Endothelial cell of umbilical vein (primary cell): Measurements from ENCODE around the gene XIRP1. TPM values are rescaled to one million over a fixed set of nuclear protein-coding genes. Genes with fewer than 3 reads are reported as not detected.

Experiments
- BruUV-seq: library from RNA; stranded (reverse); fragments of 400-500 nt; replicated peaks from 2 replicates; lab custom pipeline; 2021; lab: Mats Ljungman, UMichigan
- CTCF ChIA-PET: fragments of 300-600, 350-600 bp; sonication (Branson Sonifier 250); formaldehyde crosslinking; loops from one replicate; lab custom pipeline; 2021; ENCODE audit warnings: antibody characterized with exemption, inconsistent platforms; lab: Charles Lee
- POLR2A ChIA-PET: fragments of 300-600, 350-600 bp; sonication (Branson Sonifier 250); formaldehyde crosslinking; loops from one replicate; lab custom pipeline; 2021; ENCODE audit warnings: antibody characterized with exemption, inconsistent platforms; lab: Charles Lee
- DNase-seq: peaks from one replicate; pipeline ENCODE4 v3.0.0-alpha.2; 2011; ENCODE audit warnings: low read depth, low spot score
- FAIRE-seq: peaks from 2 replicates; lab custom pipeline; 2011; peaks lifted over from hg19 to GRCh38; lab: Jason Lieb, UNC
- H2AFZ ChIP-seq: 2 replicates; pipeline ENCODE4 v1.6.0; 2012; ENCODE audit warnings: low read depth, low read length, control low read depth, inconsistent platforms
- H3K27ac ChIP-seq: 2 replicates; pipeline ENCODE4 v1.5.1; 2011; ENCODE audit warnings: low read depth, mild to moderate bottlenecking, control low read depth, low read length, moderate library complexity; ENCODE audit not compliant: insufficient read depth
- H3K27me3 ChIP-seq, 2 experiments: 2 replicates each; pipeline versions ENCODE4 v1.6.0 to v1.6.1; 2011; ENCODE audit warnings: low read length in 2 of 2, mixed read lengths in 1 of 2; ENCODE audit not compliant: control insufficient read depth in 2 of 2, insufficient read depth in 2 of 2
- H3K36me3 ChIP-seq, 2 experiments: 2 replicates in 1 of 2; 3 replicates in 1 of 2; pipeline ENCODE4 v1.5.1; 2011; ENCODE audit warnings: low read length in 2 of 2, mild to moderate bottlenecking in 1 of 2, moderate library complexity in 1 of 2; ENCODE audit not compliant: control insufficient read depth in 2 of 2, insufficient read depth in 2 of 2; ENCODE audit errors: extremely low read depth in 1 of 2
- H3K4me1 ChIP-seq: 3 replicates; pipeline ENCODE4 v1.5.1; 2011; ENCODE audit warnings: mild to moderate bottlenecking, low read length; ENCODE audit not compliant: control insufficient read depth, insufficient read depth; ENCODE audit errors: extremely low read depth
- H3K4me2 ChIP-seq: 2 replicates; pipeline ENCODE4 v1.6.1; 2011; ENCODE audit warnings: low read length, control low read depth, mixed read lengths; ENCODE audit not compliant: insufficient read depth
- H3K4me3 ChIP-seq, 3 experiments: fragments of 200-600 bp in 1 of 3; sonication (generic), shearing (Covaris generic) in 1 of 3; replicated peaks in 1 of 3; 2 replicates each; pipeline ENCODE4 v1.5.1; 2011 to 2016; ENCODE audit warnings: control low read depth in 3 of 3, low read length in 3 of 3, mild to moderate bottlenecking in 2 of 3, inconsistent platforms in 1 of 3, low read depth in 1 of 3, moderate library complexity in 1 of 3; ENCODE audit not compliant: insufficient read depth in 1 of 3
- H3K79me2 ChIP-seq: 2 replicates; pipeline ENCODE4 v1.6.0; 2012; ENCODE audit warnings: low read length, inconsistent platforms; ENCODE audit not compliant: control insufficient read depth, insufficient read depth
- H3K9ac ChIP-seq: replicated peaks from 2 replicates; pipeline ENCODE3; 2011; ENCODE audit warnings: low read length, control low read depth; ENCODE audit not compliant: insufficient read depth; ENCODE audit errors: extremely low read depth
- H3K9me1 ChIP-seq: replicated peaks from 3 replicates; pipeline ENCODE4 v1.6.0; 2011; ENCODE audit warnings: mild to moderate bottlenecking, low read length; ENCODE audit not compliant: control insufficient read depth, insufficient read depth; ENCODE audit errors: extremely low read depth
- H3K9me3 ChIP-seq: replicated peaks from 2 replicates; pipeline ENCODE4 v1.5.1; 2012; ENCODE audit warnings: low read length, inconsistent platforms; ENCODE audit not compliant: control insufficient read depth, insufficient read depth
- H4K20me1 ChIP-seq: replicated peaks from 2 replicates; pipeline ENCODE3; 2011; ENCODE audit warnings: mild to moderate bottlenecking, low read length; ENCODE audit not compliant: control insufficient read depth, insufficient read depth; ENCODE audit errors: extremely low read depth
- EZH2 ChIP-seq: IDR thresholded peaks from 2 replicates; pipeline ENCODE4 v1.6.1; 2012; ENCODE audit warnings: borderline replicate concordance, low read depth, mild to moderate bottlenecking, moderate library complexity, low read length, inconsistent platforms; ENCODE audit not compliant: severe bottlenecking
- FOS ChIP-seq: IDR thresholded peaks from 2 replicates; pipeline ENCODE4 v1.6.1; 2011; ENCODE audit warnings: mild to moderate bottlenecking, low read length, moderate library complexity, borderline replicate concordance; ENCODE audit not compliant: insufficient read depth
- GATA2 ChIP-seq: IDR thresholded peaks from 2 replicates; pipeline ENCODE4 v1.7.0; 2011; ENCODE audit warnings: low read depth, mild to moderate bottlenecking, moderate library complexity, mixed read lengths, low read length; ENCODE audit not compliant: insufficient read length, insufficient read depth
- JUN ChIP-seq: IDR thresholded peaks from 2 replicates; pipeline ENCODE4 v1.6.1; 2011; ENCODE audit warnings: borderline replicate concordance, low read depth; ENCODE audit not compliant: insufficient read length, insufficient read depth
- MYC ChIP-seq: IDR thresholded peaks from one replicate; pipeline ENCODE4 v1.6.1; 2011; ENCODE audit warnings: mild to moderate bottlenecking, low read depth, low read length
- POLR2A ChIP-seq: IDR thresholded peaks from 2 replicates; pipeline ENCODE4 v1.6.1; 2012; ENCODE audit warnings: low read depth, mild to moderate bottlenecking, control low read depth, low read length
- POLR2AphosphoS5 ChIP-seq: IDR thresholded peaks from 2 replicates; pipeline ENCODE4 v1.6.1; 2012; ENCODE audit warnings: low read depth, mild to moderate bottlenecking, control low read depth, low read length, moderate library complexity; ENCODE audit not compliant: insufficient read depth
- dilution Hi-C: fragments of 300-500 bp; cut with MboI; formaldehyde crosslinking; loops from one replicate; pipeline ENCODE4 v1.15.0; 2019; ENCODE audit warnings: low sequenced_read_pairs; ENCODE audit not compliant: extremely low pct_ligation_motif_present
- intact Hi-C: fragments of 100-400 bp; cut with micrococcal nuclease; formaldehyde crosslinking; loops from one replicate; pipeline ENCODE4 v1.10.0; 2022
- polyA plus RNA-seq, 4 experiments: library from polyadenylated mRNA; depleted of rRNA in 3 of 4; stranded (reverse) in 3 of 4; unstranded in 1 of 4; fragments of >200 nt; gene quantifications; 2 replicates each; pipeline versions ENCODE4 v1.2.1 to v1.2.3, GENCODE V29; 2011 to 2012; ENCODE audit warnings: missing spikeins in 1 of 4
- total RNA-seq: library from RNA; stranded (reverse); gene quantifications from 2 replicates; pipeline ENCODE4 v1.2.3, GENCODE V29; 2021
- TF ChIP-seq, protein P1 (sequence below), 2 donors: IDR thresholded peaks; 1 replicate in 1 of 2; 2 replicates in 1 of 2; pipeline ENCODE4 v1.5.1; 2011; ENCODE audit warnings: low read length in 2 of 2, mild to moderate bottlenecking in 2 of 2, moderate library complexity in 2 of 2, control low read depth in 1 of 2, inconsistent platforms in 1 of 2, low read depth in 1 of 2; ENCODE audit not compliant: insufficient read depth in 1 of 2; ENCODE audit errors: extremely low read depth in 1 of 2
- TF ChIP-seq, protein P2 (sequence below): IDR thresholded peaks from 2 replicates; pipeline ENCODE4 v1.6.1; 2011; ENCODE audit not compliant: insufficient read depth, insufficient read length

XIRP1 gene
- total and polyA plus RNA-seq, 2 donors (not counting 3 experiments of a cell fraction or from before 2014, with no cell fraction given): not detected

DNA sequence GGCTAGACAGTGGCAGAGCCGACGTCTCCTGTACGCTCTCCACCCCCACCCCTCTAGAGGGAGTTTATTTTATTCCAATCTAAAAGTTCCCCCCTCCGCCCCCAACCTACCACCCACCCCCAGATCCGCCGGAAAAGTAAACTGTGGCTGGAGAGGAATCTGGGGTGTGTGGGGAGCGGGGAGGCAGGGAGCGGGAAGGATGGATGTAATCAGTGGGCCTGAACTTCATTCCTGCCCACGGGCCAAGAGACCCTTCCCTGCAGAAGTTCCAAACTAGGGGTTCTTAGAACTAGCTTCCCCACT, 38.5 kb downstream of the XIRP1 start:
- no peaks in the 10 kb centered on the region for H4K20me1 ChIP-seq
- peak overlapping the region; percentile 29 for H3K27ac ChIP-seq
- peaks cover 33% of the 10 kb centered on the region for H3K4me1 ChIP-seq
- peak overlapping the region; percentile 43 for H2AFZ ChIP-seq
- ChIA-PET POLR2A (no interaction called here), CTCF (no interaction called here)
- TF ChIP-seq GATA2 (no peak), FOS (no peak), JUN (no peak), EZH2 (no peak), POLR2AphosphoS5 (no peak), POLR2A (no peak), MYC (no peak)
- TF ChIP-seq, protein P1, sequence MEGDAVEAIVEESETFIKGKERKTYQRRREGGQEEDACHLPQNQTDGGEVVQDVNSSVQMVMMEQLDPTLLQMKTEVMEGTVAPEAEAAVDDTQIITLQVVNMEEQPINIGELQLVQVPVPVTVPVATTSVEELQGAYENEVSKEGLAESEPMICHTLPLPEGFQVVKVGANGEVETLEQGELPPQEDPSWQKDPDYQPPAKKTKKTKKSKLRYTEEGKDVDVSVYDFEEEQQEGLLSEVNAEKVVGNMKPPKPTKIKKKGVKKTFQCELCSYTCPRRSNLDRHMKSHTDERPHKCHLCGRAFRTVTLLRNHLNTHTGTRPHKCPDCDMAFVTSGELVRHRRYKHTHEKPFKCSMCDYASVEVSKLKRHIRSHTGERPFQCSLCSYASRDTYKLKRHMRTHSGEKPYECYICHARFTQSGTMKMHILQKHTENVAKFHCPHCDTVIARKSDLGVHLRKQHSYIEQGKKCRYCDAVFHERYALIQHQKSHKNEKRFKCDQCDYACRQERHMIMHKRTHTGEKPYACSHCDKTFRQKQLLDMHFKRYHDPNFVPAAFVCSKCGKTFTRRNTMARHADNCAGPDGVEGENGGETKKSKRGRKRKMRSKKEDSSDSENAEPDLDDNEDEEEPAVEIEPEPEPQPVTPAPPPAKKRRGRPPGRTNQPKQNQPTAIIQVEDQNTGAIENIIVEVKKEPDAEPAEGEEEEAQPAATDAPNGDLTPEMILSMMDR (IDR thresholded peaks at IDR 0.05; ENCODE audit: extremely low read depth in 1 of 2, insufficient read depth in 1 of 2, low read depth in 1 of 2, low read length in 2 of 2): no peak
- TF ChIP-seq, protein P2, sequence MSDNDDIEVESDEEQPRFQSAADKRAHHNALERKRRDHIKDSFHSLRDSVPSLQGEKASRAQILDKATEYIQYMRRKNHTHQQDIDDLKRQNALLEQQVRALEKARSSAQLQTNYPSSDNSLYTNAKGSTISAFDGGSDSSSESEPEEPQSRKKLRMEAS: no peak
- intact Hi-C loops: no loop called here
- peaks cover 37% of the 10 kb centered on the region for H3K79me2 ChIP-seq
- no TSS peak for BruUV-seq
- no peaks in the 10 kb centered on the region for H3K27me3 ChIP-seq
- peak overlapping the region; percentile 48 for H3K9ac ChIP-seq
- H3K4me3 ChIP-seq: peak overlapping the region in 1 of 3 experiments; percentile 37
- H3K4me2 ChIP-seq: no peak overlapping the region
- no peaks in the 10 kb centered on the region for H3K36me3 ChIP-seq
- dilution Hi-C loops: no loop called here
- no peaks in the 10 kb centered on the region for H3K9me1 ChIP-seq
- no peaks in the 10 kb centered on the region for H3K9me3 ChIP-seq
- no peak for DNase-seq
- no peak for FAIRE-seq
